GM10266 (cell line): ENCODE results near the gene SMARCA2.

Source experiments
- DNase-seq: peaks from one replicate; pipeline ENCODE4 v3.0.0; 2012; ENCODE audit errors: extremely low spot score
- TF ChIP-seq, protein P1 (sequence below): IDR thresholded peaks from 2 replicates; pipeline ENCODE4 v1.5.1; 2012; ENCODE audit warnings: mild to moderate bottlenecking, low read depth; ENCODE audit not compliant: control insufficient read depth, insufficient read depth; ENCODE audit errors: missing control alignments

SMARCA2 gene

DNA sequence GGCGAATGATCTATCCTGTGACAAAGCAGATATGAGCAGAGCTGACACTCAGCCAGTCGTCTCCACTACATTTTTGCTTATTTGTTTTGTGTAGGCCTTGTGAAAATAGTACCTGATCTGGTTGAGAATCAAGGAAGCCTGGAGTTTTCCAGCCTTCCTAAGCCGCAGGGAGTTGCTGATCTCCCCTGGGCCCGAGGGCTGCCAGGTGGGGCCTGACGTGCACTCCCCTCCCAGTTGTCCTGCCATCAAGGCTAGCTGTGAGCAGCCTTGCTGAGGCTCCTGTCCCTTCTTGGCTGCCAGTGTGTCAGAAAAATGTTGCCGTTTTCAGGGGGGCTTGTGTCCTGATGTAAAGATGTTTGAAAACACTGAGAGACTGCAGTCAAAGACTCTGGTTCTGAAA is 102.4 kb downstream of the SMARCA2 start:
- TF ChIP-seq, protein P1, sequence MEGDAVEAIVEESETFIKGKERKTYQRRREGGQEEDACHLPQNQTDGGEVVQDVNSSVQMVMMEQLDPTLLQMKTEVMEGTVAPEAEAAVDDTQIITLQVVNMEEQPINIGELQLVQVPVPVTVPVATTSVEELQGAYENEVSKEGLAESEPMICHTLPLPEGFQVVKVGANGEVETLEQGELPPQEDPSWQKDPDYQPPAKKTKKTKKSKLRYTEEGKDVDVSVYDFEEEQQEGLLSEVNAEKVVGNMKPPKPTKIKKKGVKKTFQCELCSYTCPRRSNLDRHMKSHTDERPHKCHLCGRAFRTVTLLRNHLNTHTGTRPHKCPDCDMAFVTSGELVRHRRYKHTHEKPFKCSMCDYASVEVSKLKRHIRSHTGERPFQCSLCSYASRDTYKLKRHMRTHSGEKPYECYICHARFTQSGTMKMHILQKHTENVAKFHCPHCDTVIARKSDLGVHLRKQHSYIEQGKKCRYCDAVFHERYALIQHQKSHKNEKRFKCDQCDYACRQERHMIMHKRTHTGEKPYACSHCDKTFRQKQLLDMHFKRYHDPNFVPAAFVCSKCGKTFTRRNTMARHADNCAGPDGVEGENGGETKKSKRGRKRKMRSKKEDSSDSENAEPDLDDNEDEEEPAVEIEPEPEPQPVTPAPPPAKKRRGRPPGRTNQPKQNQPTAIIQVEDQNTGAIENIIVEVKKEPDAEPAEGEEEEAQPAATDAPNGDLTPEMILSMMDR, result no peak
- DNase-seq, result no peak

DNA sequence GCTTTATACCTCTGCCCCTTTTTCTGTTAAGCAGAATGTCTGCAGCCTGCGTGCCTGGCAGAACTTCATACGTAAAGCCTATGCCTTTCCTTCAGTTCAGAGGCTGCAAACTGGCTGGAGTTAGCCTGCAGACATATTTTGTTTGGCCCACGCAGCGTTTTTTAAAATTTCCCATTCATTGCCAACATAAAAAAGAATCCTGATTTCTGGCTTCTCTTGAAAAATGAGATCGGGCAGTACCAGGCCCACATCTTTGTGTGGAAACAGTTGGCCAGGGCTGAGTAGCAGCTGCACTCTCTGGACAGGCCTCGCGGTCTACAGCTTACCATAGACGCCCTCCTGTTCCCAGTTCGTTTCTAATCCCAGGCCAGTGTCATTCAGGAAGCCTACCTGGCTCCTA is 104.4 kb downstream of the SMARCA2 start:
- TF ChIP-seq, protein P1, result no peak
- DNase-seq, result no peak

DNA sequence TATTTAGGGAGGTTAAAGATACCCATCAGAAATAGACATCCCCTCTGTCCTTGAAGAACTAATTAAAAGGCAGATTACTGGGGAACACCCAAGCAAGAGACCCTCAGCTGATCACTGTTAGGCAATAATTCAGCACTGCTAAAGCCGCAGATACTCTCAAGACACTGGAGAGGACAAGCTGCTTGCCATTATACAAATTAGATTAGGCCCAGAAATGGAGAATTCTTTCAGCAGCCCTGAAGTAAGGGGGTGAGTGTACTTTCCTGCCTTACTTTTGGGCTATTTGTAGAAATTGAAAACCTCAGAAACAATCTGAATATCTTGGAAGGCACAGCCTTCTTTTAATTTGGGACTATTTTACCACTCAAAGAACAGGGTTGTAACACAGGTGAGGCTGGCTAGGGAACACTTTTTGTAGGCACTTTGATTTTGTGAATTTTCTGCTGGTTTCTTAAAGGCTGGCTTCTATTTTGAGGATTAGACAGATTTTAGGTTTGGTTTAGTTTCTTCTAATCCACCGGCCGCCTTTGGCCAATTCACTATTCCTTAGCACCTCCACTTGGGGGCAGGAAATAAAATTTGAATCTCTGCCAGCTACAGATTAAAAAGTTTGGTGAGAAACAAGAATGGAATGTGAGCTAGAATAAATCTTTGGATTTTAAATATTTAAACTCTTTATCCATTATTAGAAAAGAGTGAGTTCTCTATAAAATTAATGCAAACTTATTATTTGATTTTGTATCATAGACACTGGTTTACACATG is 106.0 kb downstream of the SMARCA2 start:
- TF ChIP-seq, protein P1, result no peak
- DNase-seq, result no peak

DNA sequence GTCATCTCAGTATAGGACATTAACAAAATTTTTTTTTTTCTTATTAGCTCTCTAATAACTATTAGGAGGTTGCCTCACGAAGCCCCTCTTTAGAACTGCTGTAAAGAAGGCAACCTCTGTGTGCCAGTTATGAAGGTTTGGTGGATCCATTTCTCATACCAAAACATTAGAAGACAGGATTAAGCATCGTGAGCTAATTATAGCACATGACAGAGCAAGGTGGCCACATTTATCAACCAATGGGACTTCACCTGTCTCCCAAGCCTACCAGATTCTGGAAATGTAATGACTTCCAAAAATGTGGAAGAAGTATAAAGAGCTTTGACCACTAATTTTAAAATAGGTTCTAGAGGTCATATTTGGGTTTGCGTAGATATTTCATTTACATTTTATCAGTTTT is 107.2 kb downstream of the SMARCA2 start:
- TF ChIP-seq, protein P1, result no peak
- DNase-seq, result no peak

DNA sequence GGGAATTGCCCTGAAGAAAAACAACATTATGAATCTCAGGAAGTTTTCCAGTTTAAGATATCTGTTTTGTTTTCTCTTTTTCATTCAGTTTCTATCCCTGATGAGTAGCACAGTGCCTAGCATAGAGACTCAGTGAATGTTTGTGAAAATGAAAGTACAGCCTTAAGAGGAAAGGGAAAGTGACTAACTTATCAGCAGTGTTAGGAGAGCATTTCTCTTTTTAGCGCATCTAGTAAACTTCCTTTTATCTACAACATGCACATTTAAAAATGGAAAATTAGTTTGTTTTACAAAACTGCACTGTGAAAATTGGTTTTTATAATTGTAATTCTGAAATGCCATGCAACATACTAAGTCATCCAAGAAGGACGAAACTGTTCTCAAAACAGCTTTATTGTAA is 110.8 kb downstream of the SMARCA2 start:
- peak; percentile 36 for DNase-seq
- TF ChIP-seq, protein P1, result no peak

DNA sequence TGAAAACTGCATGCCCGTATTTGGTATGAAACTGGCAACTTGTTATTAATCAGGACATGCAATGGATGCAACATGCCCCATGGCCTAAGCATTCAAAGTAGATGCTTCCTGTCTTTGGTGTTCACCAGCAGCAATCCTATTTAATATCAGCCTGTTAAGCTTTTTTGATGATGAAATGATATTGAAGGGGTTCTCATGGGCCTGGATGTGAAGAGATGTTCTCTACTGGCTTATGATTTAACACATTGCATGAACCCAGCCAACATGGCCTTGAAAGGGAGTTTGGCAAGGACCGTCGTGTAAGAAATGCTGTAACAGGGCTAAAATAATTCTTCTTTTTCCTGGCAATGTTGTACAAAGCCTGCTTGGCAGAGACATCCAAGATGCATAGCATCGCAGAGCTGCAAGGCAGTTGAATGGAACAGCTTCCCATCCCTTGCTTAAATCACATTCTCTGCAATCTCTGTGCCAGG is 111.2 kb downstream of the SMARCA2 start:
- DNase-seq, result no peak
- TF ChIP-seq, protein P1, result no peak

DNA sequence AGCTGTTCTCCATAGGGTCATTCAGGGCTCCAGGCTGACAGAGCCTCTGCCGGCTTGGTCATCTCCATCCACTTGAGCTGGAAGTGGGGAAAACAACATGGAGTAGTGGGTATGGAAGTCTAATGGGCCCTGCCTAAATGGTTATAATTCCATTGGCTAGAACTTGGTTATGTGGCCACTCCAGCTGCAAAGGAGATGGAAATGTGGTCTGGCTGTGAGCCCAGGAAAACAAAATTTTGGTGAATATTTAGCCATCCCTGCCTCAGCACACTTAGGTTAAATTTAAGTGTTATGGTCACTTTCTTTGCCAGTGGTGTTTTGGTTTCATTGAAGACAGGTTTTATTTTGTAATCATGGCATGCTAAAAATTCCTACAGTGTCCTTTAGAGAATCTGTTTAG is 112.3 kb downstream of the SMARCA2 start:
- no peak for DNase-seq
- TF ChIP-seq, protein P1, result no peak
